NT2/D1 (cell line): ENCODE measurements around the gene ZDHHC3.

Experiments used
- SUZ12 ChIP-seq: IDR thresholded peaks from 2 replicates; pipeline ENCODE4 v1.6.1; 2011; ENCODE audit not compliant: insufficient read length, insufficient read depth; ENCODE audit errors: extremely low read depth
- ZNF274 ChIP-seq: IDR thresholded peaks from 2 replicates; pipeline ENCODE4 v1.6.1; 2011; ENCODE audit warnings: mild to moderate bottlenecking, low read depth, low read length

GRCh38 chr3:44966795-44967278 is 9.1 kb downstream of the ZDHHC3 start:
- TF ChIP-seq ZNF274 (no peak), SUZ12 (no peak)
